Embryonic facial prominence (tissue), 1 donor: ENCODE results near the gene PRDM16.

Experiments used
- DNase-seq: peaks from one replicate; pipeline ENCODE4 v3.0.0-alpha.2; 2016; ENCODE audit errors: extremely low spot score

Gene PRDM16

DNA sequence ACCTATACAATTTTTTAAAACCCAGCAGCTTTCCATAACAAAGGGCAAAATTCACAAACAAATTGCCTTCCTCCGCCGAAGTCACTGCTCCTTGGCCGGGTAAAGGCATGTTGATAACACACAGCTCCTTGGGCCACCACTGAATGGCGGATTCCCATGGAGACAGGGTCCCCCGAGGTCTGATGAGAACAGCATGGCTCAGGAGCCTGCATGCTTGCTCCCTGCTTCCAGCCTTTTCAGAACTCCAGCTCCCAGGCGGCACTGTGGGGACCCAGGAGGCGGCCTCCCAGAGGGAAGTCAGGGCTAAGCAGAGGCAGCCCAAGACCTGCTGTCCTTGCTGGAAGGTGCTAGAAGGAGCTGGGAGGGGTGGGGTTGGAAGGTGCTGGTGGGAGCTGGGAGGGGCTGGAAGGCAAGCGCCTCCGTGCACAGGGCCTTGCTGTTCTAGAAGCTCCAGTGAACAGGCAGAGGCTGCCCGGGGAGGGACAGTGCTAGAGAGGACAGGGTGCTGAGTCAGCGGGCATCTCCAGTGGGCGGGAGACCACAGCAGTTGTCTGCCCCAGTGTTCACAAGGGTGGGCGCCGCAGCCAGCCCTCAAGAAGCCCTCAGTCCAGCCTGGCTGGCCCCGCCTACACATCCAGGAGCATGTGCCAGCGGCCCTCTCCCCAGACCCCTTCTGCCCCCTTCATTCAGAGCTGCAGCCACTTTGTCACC, 35.1 kb downstream of the PRDM16 start:
- DNase-seq = no peak

GRCh38 chr1:3105167-3105863, 36.3 kb downstream of the PRDM16 start:
- no peak for DNase-seq

- no peak for DNase-seq
Observed at GRCh38 chr1:3106216-3106615, 37.2 kb downstream of the PRDM16 start.

DNA sequence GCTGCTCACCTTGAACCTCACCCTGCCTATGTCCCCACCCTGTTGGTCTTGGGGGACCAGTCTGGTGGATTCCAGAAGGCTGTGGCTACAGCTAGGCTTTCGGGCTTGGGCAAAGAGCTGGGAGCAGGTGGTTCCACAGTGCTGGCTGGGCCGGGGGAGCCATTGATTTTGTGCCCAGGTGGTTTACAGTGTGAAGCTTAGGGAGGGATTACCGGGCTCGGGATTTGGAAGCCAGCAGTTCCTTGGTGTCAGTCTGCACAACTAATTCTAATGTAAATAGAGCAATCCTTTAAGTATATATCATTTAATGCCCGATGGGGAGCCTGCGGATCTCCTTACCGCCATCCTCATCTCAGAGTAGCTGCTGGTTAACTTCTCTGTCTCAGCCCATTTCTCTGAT, 38.2 kb downstream of the PRDM16 start:
- DNase-seq = no peak

GRCh38 chr1:3109355-3109754, 40.4 kb downstream of the PRDM16 start:
- DNase-seq = no peak

DNA sequence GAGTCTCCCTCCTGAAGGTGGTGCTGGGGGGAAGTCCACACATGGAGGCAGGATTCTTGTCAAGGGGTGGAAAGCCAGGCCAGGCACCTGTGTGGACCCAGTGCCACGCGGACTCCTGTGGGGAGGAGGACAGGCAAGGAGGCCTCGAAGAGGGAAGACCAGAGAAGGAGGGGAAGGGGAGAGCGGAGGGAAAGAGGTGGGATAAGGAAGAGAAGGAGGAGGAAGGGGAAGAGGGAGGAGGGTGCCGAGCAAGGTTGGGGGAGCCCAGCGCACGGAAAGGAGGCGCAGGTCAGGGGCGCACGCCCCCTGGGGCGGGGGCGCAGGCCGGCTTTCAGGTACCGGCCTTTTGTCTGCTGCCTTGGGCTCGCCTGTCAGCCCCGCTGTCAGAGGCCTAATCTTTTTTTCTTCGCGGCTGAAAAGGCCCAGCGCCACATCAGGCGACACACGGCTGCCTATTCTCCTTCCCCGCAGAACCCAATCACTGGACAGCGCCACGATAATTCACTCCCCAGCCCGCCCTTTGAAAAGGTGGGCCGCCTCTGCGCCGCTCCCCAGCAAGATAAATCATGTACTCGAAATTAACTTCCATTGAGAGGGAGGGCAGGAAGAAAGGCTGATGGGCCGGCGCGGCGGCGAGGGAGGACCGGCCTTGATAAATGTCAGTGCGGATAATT, 42.5 kb downstream of the PRDM16 start:
- DNase-seq = no peak

DNA sequence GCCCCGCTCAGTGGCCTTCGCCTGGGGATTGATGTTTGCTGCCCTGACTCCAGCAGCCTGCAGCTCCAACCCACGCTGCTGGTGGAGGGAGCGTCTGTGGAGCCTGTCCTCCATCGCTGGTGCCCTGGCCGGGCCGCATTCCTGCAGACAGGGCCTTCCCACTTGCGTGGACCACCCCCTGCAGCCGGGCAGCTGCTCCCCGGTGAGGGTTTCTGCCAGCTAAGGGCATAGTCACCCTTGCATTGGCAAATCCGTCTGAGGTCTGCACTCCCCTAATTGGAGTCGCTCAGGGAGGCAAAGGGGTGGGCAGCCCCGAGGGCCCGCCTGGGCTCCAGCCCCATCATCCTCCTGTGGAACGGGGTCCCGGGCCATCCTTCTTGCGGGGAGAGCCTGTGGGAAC, 43.5 kb downstream of the PRDM16 start:
- DNase-seq = no peak

DNA sequence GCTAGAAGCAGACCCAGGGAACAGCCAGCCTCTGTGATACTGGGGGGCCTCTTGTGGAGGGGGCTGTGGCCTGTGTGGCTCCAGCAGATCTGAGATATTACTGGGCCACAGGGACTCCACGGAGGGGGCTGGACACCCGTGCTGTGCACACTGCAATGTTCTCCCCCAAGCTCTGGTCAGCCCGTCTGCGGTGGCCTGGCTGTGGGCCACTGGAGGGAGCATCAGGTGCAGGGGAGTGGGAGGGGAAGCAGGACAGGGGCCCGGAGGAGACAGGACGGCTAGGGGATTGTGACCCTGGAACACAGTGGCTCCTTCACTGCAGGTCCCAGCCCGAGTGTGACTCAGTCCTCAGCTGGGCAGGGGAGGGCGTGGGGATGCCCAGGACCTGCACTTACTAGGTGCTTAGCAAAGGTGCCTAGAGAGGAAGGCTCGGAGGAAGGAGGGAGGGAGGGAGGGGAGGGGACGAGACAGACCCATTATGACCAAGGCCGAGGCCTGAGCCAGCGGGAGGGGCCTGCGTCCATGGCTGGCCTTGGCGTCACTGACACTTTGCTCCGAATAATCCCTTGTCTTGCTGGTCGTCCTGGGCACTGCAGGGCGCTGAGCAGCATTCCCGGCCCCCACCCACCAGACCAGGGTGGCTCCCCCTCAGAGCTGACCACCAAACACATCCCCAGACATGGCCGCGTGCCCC, 44.2 kb downstream of the PRDM16 start:
- DNase-seq = no peak

- DNase-seq = no peak
Observed at GRCh38 chr1:3113741-3114056, 44.7 kb downstream of the PRDM16 start.

DNA sequence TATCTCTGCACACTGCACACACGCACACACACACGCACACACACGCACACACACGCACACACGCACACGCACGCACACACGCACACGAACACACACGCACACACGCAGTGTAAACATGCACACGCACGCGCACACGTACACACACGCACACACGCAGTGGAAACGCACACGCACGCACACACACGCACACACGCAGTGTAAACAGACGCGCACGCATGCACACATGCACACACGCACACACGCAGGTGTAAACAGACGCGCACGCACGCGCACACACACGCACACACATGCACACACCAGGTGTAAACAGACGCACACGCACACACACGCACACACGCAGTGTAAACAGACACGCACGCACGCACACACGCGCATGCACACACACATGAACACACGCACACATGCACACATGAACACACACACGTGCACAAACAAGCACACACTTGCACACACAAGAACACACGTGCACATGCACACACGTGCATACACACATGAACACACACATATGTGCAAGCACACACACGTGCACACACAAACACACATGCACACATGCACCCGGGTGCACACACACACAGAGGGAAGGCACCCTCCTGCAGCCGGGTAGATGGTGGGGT, 45.2 kb downstream of the PRDM16 start:
- DNase-seq = no peak

DNA sequence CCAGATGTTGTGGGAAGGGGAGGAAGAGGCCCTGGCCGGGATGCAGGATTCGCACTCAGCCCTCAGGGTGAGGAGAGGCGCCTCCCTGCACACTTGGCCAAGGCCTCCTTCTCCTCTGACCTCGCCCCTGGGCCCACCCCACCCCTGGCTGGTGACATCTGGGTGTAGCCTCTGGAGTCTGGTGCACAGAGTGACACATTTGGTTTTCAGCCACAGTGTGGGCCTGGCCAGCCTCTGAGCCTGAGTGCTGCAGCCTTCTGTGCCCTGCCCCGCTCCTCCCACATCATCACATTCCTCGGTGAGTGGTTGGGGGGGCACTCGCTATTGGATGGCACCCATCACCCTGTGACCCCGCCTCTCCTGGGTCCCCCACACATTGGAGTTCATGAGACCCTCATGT, 45.8 kb downstream of the PRDM16 start:
- no peak for DNase-seq

DNA sequence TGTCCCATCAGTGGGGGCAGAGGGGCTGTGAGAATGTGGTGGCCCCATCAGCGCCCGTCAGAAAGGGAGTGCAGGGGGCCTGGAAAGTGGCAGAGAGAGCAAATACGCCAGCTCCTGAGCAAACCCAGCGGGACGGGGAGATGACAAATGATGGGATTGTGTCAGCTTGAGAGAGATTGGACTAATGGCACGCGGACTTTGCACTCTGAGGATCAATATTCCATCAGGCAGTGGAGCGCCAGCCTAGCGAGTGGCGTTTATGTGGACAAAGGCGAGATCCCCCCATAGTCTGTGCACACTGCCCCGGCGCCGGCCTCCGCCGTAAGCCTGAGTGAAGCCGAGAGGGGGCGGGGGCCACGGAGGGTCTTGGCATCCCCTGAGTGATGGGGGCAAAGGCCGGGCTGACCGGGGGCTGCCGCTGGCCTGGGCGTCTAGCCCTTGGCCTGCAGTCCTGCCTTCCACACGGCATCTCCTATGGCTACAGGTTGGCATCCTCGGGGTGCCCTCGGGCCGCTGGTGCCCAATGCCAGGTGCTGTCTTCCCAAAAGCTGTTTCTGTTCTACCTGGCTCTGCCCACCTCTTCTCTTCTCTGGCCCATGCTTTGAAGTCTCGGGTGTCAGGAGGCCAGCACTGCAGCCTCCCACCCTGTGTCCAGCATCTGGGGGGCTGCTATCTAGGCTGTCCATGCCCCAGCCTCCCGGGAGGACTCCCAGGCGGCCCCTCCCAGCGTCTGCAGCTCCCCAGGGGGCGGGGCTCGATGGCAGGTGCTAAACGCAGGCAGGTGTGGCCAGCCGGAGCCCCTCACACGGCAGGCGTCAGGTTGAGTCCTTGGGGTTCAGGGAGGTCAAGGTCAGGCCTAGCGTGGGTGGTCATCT, 46.5 kb downstream of the PRDM16 start:
- no peak for DNase-seq

GRCh38 chr1:3116150-3116510, 47.1 kb downstream of the PRDM16 start:
- DNase-seq = no peak

GRCh38 chr1:3116560-3116959, 47.6 kb downstream of the PRDM16 start:
- no peak for DNase-seq

GRCh38 chr1:3117879-3118278, 48.9 kb downstream of the PRDM16 start:
- no peak for DNase-seq

DNA sequence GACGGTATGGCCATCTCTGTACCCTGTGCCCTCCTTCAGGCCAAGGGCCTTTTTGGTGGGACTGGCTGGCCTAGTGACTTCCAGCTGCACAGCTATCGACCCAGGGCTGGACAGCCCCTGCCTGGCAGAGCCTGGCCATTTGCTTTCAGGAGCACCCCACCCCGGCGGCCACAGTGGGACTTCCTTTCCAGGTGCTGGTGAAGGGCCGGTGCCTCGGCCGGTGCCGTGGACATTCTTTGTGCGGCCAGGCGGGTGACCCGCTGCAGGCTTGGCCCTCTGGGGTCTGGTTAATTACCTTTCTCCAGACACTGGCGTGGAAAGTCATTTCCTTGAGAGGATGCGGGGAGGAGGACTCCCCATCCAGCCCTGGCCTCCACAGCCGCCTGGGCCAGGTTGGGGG, 50.1 kb downstream of the PRDM16 start:
- DNase-seq = no peak

DNA sequence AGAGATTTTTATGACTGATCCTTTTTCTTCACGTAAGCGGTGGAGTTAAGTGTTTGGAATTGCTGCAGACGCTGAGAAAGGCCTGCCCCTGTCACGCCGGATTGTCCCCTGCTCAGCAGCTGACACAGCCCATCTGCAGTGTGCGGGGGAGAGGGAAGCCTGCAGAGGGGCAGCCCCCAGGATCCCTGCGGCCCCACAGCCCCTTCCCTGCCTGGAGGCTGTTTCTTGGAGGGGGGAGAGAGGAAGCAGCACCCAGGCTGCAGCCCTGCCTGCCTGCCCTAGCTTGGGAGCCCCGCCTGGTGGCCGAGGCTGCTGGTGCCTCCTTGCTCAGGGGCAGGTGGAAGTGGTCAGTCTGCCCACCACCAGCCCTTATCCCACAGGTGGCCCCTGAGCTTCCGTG, 50.7 kb downstream of the PRDM16 start:
- no peak for DNase-seq

GRCh38 chr1:3120140-3120539, 51.1 kb downstream of the PRDM16 start:
- no peak for DNase-seq

GRCh38 chr1:3120994-3121393, 52.0 kb downstream of the PRDM16 start:
- no peak for DNase-seq

DNA sequence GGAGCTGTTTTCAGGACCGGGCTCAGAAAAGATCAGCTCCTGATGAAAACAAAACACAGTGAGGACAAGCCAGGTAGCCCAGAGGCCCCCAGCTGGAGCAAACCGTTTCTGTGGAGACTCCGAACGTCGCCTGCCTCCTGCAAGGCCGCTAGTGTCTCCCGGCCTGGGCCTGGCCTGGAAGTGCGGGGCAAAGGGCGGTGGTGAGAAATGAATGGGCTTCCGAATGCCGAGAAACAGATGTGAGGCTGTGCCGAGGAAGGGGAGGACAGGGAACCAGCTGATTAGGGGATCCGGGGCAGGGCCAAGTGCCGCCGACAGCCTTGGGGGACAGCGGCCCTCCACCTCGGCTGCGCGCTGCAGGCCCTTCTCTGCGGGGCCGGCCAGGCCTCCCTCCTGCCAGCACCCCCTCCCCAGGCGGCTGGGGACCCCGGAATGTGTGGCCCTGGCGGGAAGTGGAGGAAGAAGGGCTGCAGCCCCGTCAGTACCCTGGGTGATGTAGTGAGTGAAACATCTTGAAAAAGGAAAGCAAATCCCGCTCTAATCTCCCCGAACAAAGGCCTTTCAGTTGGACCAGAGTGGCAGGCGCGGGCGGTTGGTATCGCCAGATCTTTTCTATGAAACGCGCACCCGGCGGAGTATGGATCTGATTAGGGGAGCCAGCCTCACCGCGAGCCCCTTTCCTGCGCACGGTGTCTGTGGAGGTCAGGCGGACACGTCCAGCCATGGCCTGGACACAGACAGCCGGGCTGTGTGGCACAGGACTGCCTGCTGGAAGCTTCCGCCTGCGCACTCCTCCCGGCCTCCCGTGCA, 52.6 kb downstream of the PRDM16 start:
- DNase-seq = no peak
